Activated naive CD4-positive, alpha-beta T cell (primary cell): ENCODE measurements around the gene NACA2.

Experiments used
- DNase-seq, 4 experiments: peaks; one replicate each; lab custom pipeline; 2025; lab: John Stamatoyannopoulos, UW

Gene NACA2

GRCh38 chr17:61547113-61547512 is 43.9 kb downstream of the NACA2 start:
- no peak for DNase-seq

- no peak for DNase-seq
Observed at GRCh38 chr17:61545335-61545938, 45.6 kb downstream of the NACA2 start.

- no peak for DNase-seq
Observed at GRCh38 chr17:61543786-61544415, 47.1 kb downstream of the NACA2 start.

GRCh38 chr17:61542027-61542426 is 49.0 kb downstream of the NACA2 start:
- no peak for DNase-seq

GRCh38 chr17:61540874-61541273 is 50.1 kb downstream of the NACA2 start:
- DNase-seq: no peak
